ENCODE data around the gene PIK3IP1. TPM values are rescaled to one million over a fixed set of nuclear protein-coding genes. Genes with fewer than 3 reads are reported as not detected.

The PIK3IP1 gene
- total RNA-seq, 1 donor from 2014 or later: 17.3 TPM

Other genes starting within 250 kb of the PIK3IP1 start
- gene SMTN, start 211.2 kb downstream of the PIK3IP1 start, total RNA-seq (ENCODE audit: insufficient read depth, low replicate concordance): 198 TPM
- 313 TPM for gene SELENOM, start 184.9 kb downstream of the PIK3IP1 start, total RNA-seq (ENCODE audit: insufficient read depth, low replicate concordance)
- gene INPP5J, start 169.5 kb downstream of the PIK3IP1 start, total RNA-seq (ENCODE audit: insufficient read depth, low replicate concordance): 6.3 TPM
- 0.24 TPM for gene PLA2G3, start 152.0 kb downstream of the PIK3IP1 start, total RNA-seq (ENCODE audit: insufficient read depth, low replicate concordance)
- 32.0 TPM for gene RNF185, start 132.3 kb downstream of the PIK3IP1 start, total RNA-seq (ENCODE audit: insufficient read depth, low replicate concordance)
- gene LIMK2, start 80.2 kb downstream of the PIK3IP1 start, total RNA-seq (ENCODE audit: insufficient read depth, low replicate concordance): 56.3 TPM
- gene PATZ1, start 53.9 kb upstream of the PIK3IP1 start, total RNA-seq (ENCODE audit: insufficient read depth, low replicate concordance): 9.1 TPM
- 41.2 TPM for gene DRG1, start 107.1 kb upstream of the PIK3IP1 start, total RNA-seq (ENCODE audit: insufficient read depth, low replicate concordance)
- gene EIF4ENIF1, start 197.4 kb upstream of the PIK3IP1 start, total RNA-seq (ENCODE audit: insufficient read depth, low replicate concordance): 6.5 TPM
- gene SFI1, start 204.0 kb upstream of the PIK3IP1 start, total RNA-seq (ENCODE audit: insufficient read depth, low replicate concordance): 22.1 TPM